Urinary bladder (tissue), 4 donors: ENCODE data around the gene MTREX. TPM values are rescaled to one million over a fixed set of nuclear protein-coding genes. Genes with fewer than 3 reads are reported as not detected.

Experiments
- DNase-seq: peaks from one replicate; pipeline ENCODE4 v3.0.0-alpha.2; 2015; ENCODE audit errors: extremely low spot score
- H3K27ac ChIP-seq: one replicate; pipeline ENCODE4 v1.5.1; 2013; ENCODE audit warnings: low read depth, mild to moderate bottlenecking, moderate library complexity
- H3K36me3 ChIP-seq: one replicate; pipeline ENCODE4 v1.6.1; 2013; ENCODE audit warnings: mild to moderate bottlenecking, moderate library complexity; ENCODE audit not compliant: insufficient read depth
- H3K4me1 ChIP-seq: one replicate; pipeline ENCODE4 v1.6.1; 2013; ENCODE audit warnings: mild to moderate bottlenecking, moderate library complexity; ENCODE audit not compliant: insufficient read depth
- H3K4me3 ChIP-seq: one replicate; pipeline ENCODE4 v1.5.1; 2013; ENCODE audit warnings: low read depth, low read length
- WGBS: extraction: QIAGEN DNeasy Blood & Tissue Kit; methylation state at CpG from one replicate; pipeline ENCODE4 v1.1.7; 2013; 5-methylcytosine and 5-hydroxymethylcytosine counted together
- polyA plus RNA-seq: library from polyadenylated mRNA; stranded (reverse); fragments of 200-250 nt; gene quantifications from one replicate; pipeline ENCODE4 v1.2.3, GENCODE V29; 2013
- total RNA-seq: library from RNA; depleted of rRNA; stranded (reverse); fragments of >200 nt; gene quantifications from one replicate; pipeline ENCODE4 v1.2.3, GENCODE V29; 2014
- donor health status: healthy with polysubstance abuse.
- donor health status: healthy.

The MTREX gene
- total and polyA plus RNA-seq, 2 donors, result 27.5 to 153 TPM

DNA sequence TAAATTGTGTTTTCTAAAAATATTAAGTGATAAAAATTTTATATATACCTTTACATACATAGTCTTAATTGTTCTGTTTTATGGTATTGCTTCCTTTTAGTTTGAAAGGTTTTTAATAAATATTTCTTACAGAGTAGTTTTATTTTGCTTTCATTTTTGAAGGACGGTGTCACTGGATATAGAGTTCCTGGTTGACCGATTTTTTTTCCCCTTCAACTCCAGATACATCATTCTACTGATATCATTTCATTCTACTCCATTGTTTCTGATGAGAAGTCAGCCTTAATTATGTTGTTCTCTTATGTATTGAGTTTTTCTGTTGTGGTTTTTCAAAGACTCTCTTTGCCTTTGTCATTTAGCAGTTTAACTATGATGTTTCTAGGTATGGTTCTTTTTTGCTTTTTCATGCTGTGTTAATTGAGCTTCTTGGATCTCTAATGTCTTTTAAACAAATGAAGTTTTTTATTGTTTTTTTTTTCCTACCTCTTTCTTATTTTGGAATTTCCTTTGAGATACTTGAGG lies 30.4 kb downstream of the MTREX start:
- no peak overlapping the region for H3K27ac ChIP-seq
- H3K4me3 ChIP-seq, result no peak overlapping the region
- H3K36me3 ChIP-seq, result no peaks in the 10 kb centered on the region
- 83% methylated on average over 2 of the region's 2 CpGs for WGBS
- no peak for DNase-seq
- no peaks in the 10 kb centered on the region for H3K4me1 ChIP-seq

DNA sequence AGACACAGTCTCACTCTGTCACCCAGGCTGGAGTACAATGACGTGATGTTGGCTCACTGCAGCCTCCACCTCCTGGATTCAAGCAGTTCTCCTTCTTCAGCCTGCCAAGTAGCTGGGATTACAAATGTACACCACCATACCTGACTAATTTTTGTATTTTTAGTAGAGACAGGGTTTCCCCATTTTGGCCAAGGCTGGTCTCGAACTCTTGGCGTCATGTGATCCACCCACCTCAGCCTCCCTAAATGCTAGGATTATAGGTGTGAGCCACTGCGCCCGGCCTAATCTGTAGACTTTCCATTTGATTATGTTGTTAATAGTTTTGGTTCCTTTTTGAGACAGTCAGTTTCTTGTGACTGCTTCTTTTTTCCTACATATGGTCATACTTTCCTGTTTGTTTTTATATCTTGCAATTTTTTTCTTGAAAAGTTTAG lies 31.0 kb downstream of the MTREX start:
- 87% methylated on average over 5 of the region's 5 CpGs for WGBS
- Histone ChIP-seq H3K4me3 (no peak overlapping the region), H3K27ac (no peak overlapping the region), H3K36me3 (no peaks in the 10 kb centered on the region), H3K4me1 (no peaks in the 10 kb centered on the region)
- no peak for DNase-seq

DNA sequence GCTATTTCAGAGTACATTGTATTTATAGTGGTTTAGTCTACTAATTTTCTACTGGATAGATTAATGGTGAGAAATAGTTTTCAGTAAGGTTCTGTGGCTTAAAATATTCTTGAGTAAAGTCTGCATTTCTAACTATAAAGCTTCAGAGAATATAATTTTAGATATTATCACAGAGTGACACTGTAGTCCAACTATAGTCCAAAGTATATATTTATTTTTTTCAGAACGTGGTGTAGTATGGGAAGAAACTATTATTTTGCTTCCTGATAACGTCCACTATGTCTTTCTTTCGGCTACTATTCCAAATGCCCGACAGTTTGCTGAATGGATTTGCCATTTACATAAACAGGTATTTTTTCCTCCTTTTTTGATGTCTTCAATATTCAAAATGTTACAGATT lies 35.3 kb downstream of the MTREX start:
- Histone ChIP-seq H3K4me3 (no peak overlapping the region), H3K27ac (no peak overlapping the region), H3K36me3 (no peaks in the 10 kb centered on the region), H3K4me1 (no peaks in the 10 kb centered on the region)
- WGBS, result 89% methylated on average over 4 of the region's 4 CpGs
- no peak for DNase-seq

DNA sequence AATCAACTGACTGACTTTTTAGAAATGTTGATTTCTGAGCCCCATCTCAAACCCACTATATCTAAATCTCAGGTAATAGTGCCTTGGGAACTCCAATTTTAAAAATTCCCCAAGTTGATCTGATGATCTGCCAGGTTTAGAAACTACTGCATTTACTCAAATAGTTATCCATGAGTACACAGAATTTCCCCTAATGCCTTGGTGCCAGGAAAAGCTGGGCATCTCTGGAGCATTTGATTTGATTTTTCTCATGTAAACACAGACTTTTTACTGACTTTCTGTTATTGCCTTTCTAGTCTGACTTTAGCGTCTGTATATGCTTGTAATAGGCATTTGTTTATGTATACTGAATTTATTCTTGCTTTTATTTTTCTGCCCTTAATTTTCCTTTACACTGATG lies 35.8 kb downstream of the MTREX start:
- no peak overlapping the region for H3K27ac ChIP-seq

DNA sequence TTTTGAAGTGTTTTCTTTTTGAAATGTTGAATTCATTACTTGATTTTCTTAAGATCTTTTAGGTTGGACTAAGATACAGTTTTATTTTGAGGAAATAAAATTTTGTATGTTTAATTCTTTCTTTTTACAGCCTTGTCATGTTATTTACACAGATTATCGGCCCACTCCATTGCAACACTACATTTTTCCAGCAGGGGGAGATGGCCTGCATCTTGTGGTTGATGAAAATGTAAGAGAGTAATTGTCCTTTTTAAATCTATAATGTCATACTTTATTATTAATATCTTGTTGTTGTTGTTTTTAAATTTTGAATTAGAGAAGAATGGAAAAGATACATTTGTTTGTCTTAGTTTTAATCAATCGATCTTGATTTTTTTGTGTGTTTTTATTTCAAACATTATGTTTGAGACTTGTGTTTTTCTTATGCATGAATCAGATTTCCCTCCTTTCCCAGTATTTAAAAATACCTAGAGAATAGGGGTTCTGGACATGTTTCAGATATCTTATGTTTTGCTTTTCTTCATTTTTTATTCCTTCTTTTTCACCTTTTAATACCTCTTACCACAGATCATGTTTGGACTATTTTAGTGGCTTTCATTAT lies 36.7 kb downstream of the MTREX start:
- no peak overlapping the region for H3K27ac ChIP-seq
- peaks cover 2% of the 10 kb centered on the region for H3K36me3 ChIP-seq
- peak; percentile 14 for DNase-seq
- no peak overlapping the region for H3K4me3 ChIP-seq
- whole genome bisulfite sequencing, result 40% methylated on average over 2 of the region's 2 CpGs
- no peaks in the 10 kb centered on the region for H3K4me1 ChIP-seq

More for the DNA sequence above, 35.8 kb downstream of the MTREX start:
- Histone ChIP-seq H3K4me1 (no peaks in the 10 kb centered on the region), H3K36me3 (no peaks in the 10 kb centered on the region), H3K4me3 (no peak overlapping the region)
- DNase-seq, result no peak
- WGBS, result 51% methylated on average over 1 of the region's 1 CpG

DNA sequence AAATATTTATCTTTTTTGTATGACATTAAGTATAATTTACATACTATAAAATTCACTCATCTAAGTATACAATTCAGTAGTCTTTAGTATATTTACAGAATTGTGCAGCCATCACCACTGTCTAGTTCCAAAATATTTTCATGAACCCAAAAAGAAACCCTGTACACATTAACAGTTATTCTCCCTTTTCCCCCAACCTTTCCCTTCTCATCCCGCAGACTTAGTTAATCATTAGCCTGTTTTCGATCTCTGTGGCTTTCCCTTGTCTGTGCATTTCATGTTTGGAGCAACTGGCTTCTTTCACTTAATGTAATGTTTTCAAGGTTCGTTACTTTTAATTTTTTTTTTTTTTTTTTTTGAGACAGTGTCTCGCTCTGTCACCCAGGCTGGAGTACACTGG lies 37.5 kb downstream of the MTREX start:
- Histone ChIP-seq H3K4me1 (no peaks in the 10 kb centered on the region), H3K4me3 (no peak overlapping the region), H3K27ac (no peak overlapping the region), H3K36me3 (peaks cover 2% of the 10 kb centered on the region)
- 95% methylated on average over 4 of the region's 4 CpGs for WGBS
- DNase-seq, result no peak

DNA sequence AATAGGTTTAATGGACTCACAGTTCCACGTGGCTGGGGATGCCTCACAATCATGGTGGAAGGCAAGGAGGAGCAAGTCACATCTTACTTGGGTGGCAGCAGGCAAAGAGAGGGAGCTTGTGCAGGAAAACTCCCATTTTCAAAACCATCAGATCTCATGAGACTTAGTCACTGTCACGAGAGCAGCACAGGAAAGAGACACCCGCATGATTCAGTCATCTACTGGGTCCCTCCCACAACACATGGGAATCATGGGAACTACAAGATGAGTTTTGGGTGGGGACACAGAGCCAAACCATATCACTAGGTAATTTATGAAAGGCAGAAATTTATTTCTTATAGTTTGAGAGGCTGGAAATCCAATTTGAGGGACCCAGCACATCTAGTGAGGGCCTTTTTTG lies 40.0 kb downstream of the MTREX start:
- Histone ChIP-seq H3K36me3 (peaks cover 2% of the 10 kb centered on the region), H3K4me3 (no peak overlapping the region), H3K4me1 (no peaks in the 10 kb centered on the region), H3K27ac (no peak overlapping the region)
- DNase-seq, result no peak
- 93% methylated on average over 3 of the region's 3 CpGs for WGBS

DNA sequence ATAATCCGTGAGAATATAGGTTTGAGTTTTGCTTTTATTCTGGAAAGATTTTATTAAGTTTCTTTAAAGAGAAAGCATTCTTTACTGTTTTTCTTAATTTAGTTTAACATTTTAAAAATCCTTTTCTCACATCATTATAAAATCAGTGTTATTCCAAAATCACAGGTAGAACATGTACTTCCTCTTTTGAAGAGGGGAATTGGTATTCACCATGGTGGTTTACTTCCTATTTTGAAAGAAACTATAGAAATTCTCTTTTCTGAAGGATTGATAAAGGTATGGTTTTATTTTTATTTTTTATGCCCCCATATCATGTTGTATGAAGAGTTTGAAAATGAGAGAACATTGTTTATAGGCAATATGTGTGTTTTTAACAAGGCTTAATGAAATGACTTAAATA lies 43.0 kb downstream of the MTREX start:
- Histone ChIP-seq H3K4me1 (no peaks in the 10 kb centered on the region), H3K4me3 (no peak overlapping the region), H3K36me3 (peaks cover 2% of the 10 kb centered on the region), H3K27ac (no peak overlapping the region)
- 93% methylated on average over 1 of the region's 1 CpG for WGBS
- no peak for DNase-seq

DNA sequence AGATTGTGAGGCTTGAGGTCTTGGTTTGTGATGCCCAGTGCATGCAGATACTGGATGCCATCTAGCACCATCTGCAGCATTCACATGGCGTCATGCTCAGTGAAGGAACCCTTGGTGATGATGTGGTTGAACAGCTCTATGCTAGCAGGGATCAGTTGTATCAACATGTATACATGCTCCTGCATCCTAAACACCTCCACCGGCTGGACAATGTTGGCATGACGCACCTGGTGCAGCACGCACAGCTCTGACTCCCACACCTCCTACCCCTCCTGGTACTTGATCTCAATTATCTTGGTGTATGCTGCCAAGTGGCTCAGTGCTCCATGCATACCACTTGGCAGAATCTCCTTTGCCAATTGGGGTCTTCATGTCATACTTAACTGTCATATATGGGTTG lies 49.1 kb downstream of the MTREX start:
- Histone ChIP-seq H3K27ac (no peak overlapping the region), H3K4me1 (no peaks in the 10 kb centered on the region), H3K4me3 (no peak overlapping the region), H3K36me3 (peaks cover 2% of the 10 kb centered on the region)
- WGBS, result 92% methylated on average over 4 of the region's 4 CpGs
- DNase-seq, result no peak

DNA sequence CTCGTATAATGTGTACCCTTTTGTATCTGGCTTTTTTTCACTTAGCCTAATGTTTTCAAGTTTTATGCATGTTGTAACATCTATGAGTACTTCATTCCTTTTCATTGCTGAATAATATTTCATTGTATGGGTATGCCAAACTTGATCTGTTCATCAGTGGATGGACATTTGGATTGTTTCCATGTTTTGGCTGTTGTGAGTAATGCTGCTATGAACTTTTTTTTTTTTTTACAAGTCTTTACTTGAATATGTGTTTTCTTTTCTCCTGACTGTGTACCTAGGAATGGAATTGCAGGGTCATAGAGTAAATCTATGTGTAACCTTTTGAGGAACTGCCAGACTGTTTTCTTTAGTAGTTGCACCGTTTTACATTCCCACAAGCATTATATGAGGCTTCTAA lies 52.4 kb downstream of the MTREX start:
- no peak for DNase-seq
- H3K4me1 ChIP-seq, result no peaks in the 10 kb centered on the region
- H3K27ac ChIP-seq, result no peak overlapping the region
- H3K4me3 ChIP-seq, result no peak overlapping the region
- 88% methylated on average over 2 of the region's 2 CpGs for WGBS
- H3K36me3 ChIP-seq, result peaks cover 2% of the 10 kb centered on the region

DNA sequence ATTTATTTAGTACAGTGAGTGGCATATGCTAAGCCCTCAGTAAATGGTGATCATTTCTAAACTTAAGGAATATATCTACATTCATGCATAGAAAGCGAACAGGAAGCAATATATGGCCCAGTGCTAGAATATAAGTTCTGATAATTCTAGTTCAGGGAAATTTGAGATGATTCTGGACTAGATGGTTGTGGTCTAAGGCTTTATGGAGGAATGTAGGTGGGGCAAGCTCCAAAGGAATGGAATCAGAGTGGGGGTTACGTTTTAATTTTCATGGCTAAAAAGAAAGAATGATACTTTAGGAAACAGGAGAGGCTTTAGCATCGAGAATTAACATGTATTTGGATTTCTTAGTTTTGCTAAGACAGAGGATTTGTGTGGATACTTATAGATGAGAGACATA lies 56.1 kb downstream of the MTREX start:
- no peak overlapping the region for H3K4me3 ChIP-seq
- DNase-seq, result no peak
- peaks cover 2% of the 10 kb centered on the region for H3K36me3 ChIP-seq
- no peaks in the 10 kb centered on the region for H3K4me1 ChIP-seq
- no peak overlapping the region for H3K27ac ChIP-seq
- WGBS, result 88% methylated on average over 3 of the region's 3 CpGs

DNA sequence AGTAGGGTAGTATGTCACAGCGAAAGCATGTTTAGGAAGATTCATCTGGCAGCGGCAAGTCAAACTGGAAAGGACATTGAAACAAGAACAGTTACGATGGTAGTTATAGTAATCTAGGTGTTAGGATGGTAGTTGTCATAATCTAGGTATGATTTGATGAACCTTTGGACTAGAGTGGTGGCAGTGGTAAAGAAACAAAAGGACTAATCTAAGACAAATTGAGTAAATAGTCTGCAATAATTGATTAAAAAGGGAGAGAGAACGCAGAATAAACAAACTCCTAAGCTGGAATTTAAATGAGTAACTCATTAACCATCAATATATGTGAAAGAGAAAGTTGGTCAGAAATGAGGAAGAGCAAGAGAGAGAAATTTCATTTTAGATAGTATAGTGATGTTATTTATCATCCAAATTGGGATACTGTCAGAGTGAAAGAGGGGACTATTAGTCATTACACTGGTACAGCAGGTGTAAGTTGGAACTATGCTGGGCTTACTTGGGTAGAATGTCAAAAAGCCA lies 56.8 kb downstream of the MTREX start:
- 97% methylated on average over 4 of the region's 4 CpGs for WGBS
- H3K4me3 ChIP-seq, result no peak overlapping the region
- no peak overlapping the region for H3K27ac ChIP-seq
- no peak for DNase-seq
- H3K36me3 ChIP-seq, result peaks cover 2% of the 10 kb centered on the region
- H3K4me1 ChIP-seq, result no peaks in the 10 kb centered on the region

DNA sequence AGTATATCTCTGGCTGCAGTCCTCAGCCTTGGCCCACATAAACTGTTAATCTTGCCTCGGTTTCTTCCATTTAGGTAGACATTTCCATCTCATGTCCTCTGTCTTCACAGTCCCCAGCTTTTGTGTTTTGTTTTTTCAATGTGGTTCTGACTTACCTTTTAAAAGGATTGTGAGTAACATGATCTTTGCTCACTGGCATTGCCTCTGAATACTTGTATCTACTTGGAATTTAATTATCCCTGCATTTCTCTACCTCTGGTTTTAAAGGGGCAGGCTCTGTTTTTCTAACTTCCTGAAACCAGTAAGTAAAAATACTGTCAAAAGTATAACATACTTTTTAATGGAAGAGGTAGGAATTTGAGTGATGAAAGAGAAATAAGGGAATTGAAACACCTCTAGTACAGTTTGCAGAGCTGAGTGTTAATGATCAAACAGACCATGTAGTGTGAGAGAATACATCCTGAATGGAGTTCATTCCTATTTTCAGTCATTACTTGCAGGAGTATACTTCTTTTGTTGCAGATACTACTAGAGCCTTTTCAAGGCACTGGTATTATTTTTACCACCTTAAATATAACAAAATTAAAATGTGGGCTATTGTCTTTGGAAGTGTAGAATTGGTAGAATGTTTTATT lies 62.6 kb downstream of the MTREX start:
- Histone ChIP-seq H3K4me1 (no peaks in the 10 kb centered on the region), H3K36me3 (no peaks in the 10 kb centered on the region), H3K4me3 (no peak overlapping the region), H3K27ac (no peak overlapping the region)
- WGBS, result 92% methylated on average over 1 of the region's 1 CpG
- no peak for DNase-seq

DNA sequence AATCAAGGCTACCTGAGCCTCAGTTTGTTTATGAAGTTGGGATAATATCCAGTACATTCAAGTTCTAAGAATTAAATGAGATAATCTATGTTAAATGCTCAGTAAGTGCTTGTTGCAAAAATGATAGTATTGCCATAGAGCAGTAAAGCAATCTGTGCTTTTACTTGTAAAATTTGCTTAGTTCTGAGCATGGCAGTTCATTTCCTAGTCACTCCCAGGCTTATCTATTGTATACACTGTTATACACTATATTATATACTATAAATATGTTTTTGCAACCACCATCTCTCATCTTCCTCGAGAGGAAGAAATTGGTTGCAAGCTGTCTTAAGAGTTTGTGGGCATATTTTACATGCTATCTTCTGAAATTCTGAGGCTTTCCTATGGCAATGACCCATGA lies 63.4 kb downstream of the MTREX start:
- WGBS, result 36% methylated on average over 1 of the region's 1 CpG
- H3K36me3 ChIP-seq, result no peaks in the 10 kb centered on the region
- no peak for DNase-seq
- no peak overlapping the region for H3K4me3 ChIP-seq
- H3K27ac ChIP-seq, result no peak overlapping the region
- H3K4me1 ChIP-seq, result no peaks in the 10 kb centered on the region
